H1 (cell line): ENCODE data around the gene CCDC148. TPM values are rescaled to one million over a fixed set of nuclear protein-coding genes. Genes with fewer than 3 reads are reported as not detected.

Source experiments
- BCL11A ChIP-seq, 2 experiments: IDR thresholded peaks; one replicate each; pipeline ENCODE4 v1.6.1; 2011; ENCODE audit warnings: low read depth in 2 of 2, low read length in 2 of 2, mild to moderate bottlenecking in 2 of 2
- BRCA1 ChIP-seq: IDR thresholded peaks from 2 replicates; pipeline ENCODE4 v1.6.1; 2012; ENCODE audit warnings: low read depth, low read length, improper control_type of control experiment
- HDAC6 ChIP-seq: IDR thresholded peaks from one replicate; pipeline ENCODE4 v1.7.1; 2012; ENCODE audit warnings: low read depth, mild to moderate bottlenecking, inconsistent platforms, low read length, moderate library complexity
- POLR2A ChIP-seq, 2 experiments: IDR thresholded peaks; 1 replicate in 1 of 2; 2 replicates in 1 of 2; pipeline ENCODE4 v1.6.1; 2011; ENCODE audit warnings: low read depth in 2 of 2, low read length in 2 of 2, mild to moderate bottlenecking in 2 of 2; ENCODE audit errors: control extremely low read depth in 1 of 2
- POLR2AphosphoS5 ChIP-seq: IDR thresholded peaks from 2 replicates; pipeline ENCODE4 v1.6.1; 2011; ENCODE audit warnings: low read depth, low read length
- RBBP5 ChIP-seq: IDR thresholded peaks from 2 replicates; pipeline ENCODE4 v1.7.1; 2012; ENCODE audit warnings: low read depth, mild to moderate bottlenecking, inconsistent platforms, low read length, moderate library complexity, borderline replicate concordance
- TBP ChIP-seq: IDR thresholded peaks from 2 replicates; pipeline ENCODE4 v1.6.1; 2011; ENCODE audit warnings: low read depth, low read length, improper control_type of control experiment
- TCF12 ChIP-seq: IDR thresholded peaks from 2 replicates; pipeline ENCODE4 v1.6.1; 2011; ENCODE audit warnings: low read depth, mild to moderate bottlenecking, low read length
- ZNF274 ChIP-seq: IDR thresholded peaks from 2 replicates; pipeline ENCODE4 v1.7.0; 2012; ENCODE audit warnings: low read length, borderline replicate concordance; ENCODE audit errors: extremely low read depth
- polyA plus RNA-seq, 7 experiments: library from polyadenylated mRNA; depleted of rRNA in 3 of 7; stranded (reverse) in 5 of 7; unstranded in 2 of 7; fragments of >200 nt in 5 of 7; fragments of 200-250 nt in 2 of 7; gene quantifications; 1 replicate in 5 of 7; 2 replicates in 1 of 7; 4 replicates in 1 of 7; pipeline versions ENCODE4 v1.2.1 to v1.2.3, GENCODE V29; 2011 to 2013; ENCODE audit warnings: missing spikeins in 2 of 7, mixed read lengths in 2 of 7
- total RNA-seq: library from RNA; stranded (reverse); fragmentation: NEBNext Ultra II Directional; extraction: Animal tissue kit (Norgen Biotek cat#: 25700); gene quantifications from 2 replicates; pipeline ENCODE4 v1.2.1, GENCODE V29; 2021
- TF ChIP-seq, protein P1 (sequence below): fragments of 300-600 bp; sonication (generic); IDR thresholded peaks from 2 replicates; pipeline ENCODE4 v1.7.1; 2012; ENCODE audit warnings: low read length, moderate library complexity, mild to moderate bottlenecking, inconsistent platforms; ENCODE audit not compliant: insufficient replicate concordance
- TF ChIP-seq, protein P2 (sequence below): IDR thresholded peaks from 2 replicates; pipeline ENCODE4 v1.6.1; 2012; ENCODE audit warnings: low read length, inconsistent platforms

Gene CCDC148
- total and polyA plus RNA-seq, 2 of the 8 experiments (the other 6 are each of a cell fraction or from before 2014, with no cell fraction given), result 0.45 to 1.3 TPM

DNA sequence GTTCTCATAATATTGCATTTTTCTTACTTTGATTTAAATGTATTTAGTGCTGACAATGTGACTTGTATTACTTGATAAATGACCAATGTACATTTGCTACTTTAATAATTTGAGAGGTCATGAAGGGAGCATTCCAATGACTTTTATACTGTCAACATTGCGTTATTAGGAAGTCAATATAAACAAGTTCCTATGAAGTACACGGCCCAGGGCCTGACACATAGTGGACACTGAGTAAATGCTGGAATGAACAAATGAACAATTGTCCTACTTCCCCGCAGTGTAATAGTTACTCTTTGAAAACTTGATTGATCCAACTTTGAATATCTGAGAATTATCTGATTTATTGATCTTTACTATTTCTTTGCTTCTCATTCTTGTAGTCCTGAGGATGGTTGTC lies 47.5 kb upstream of the CCDC148 start (continued):
- TF ChIP-seq, protein P1, sequence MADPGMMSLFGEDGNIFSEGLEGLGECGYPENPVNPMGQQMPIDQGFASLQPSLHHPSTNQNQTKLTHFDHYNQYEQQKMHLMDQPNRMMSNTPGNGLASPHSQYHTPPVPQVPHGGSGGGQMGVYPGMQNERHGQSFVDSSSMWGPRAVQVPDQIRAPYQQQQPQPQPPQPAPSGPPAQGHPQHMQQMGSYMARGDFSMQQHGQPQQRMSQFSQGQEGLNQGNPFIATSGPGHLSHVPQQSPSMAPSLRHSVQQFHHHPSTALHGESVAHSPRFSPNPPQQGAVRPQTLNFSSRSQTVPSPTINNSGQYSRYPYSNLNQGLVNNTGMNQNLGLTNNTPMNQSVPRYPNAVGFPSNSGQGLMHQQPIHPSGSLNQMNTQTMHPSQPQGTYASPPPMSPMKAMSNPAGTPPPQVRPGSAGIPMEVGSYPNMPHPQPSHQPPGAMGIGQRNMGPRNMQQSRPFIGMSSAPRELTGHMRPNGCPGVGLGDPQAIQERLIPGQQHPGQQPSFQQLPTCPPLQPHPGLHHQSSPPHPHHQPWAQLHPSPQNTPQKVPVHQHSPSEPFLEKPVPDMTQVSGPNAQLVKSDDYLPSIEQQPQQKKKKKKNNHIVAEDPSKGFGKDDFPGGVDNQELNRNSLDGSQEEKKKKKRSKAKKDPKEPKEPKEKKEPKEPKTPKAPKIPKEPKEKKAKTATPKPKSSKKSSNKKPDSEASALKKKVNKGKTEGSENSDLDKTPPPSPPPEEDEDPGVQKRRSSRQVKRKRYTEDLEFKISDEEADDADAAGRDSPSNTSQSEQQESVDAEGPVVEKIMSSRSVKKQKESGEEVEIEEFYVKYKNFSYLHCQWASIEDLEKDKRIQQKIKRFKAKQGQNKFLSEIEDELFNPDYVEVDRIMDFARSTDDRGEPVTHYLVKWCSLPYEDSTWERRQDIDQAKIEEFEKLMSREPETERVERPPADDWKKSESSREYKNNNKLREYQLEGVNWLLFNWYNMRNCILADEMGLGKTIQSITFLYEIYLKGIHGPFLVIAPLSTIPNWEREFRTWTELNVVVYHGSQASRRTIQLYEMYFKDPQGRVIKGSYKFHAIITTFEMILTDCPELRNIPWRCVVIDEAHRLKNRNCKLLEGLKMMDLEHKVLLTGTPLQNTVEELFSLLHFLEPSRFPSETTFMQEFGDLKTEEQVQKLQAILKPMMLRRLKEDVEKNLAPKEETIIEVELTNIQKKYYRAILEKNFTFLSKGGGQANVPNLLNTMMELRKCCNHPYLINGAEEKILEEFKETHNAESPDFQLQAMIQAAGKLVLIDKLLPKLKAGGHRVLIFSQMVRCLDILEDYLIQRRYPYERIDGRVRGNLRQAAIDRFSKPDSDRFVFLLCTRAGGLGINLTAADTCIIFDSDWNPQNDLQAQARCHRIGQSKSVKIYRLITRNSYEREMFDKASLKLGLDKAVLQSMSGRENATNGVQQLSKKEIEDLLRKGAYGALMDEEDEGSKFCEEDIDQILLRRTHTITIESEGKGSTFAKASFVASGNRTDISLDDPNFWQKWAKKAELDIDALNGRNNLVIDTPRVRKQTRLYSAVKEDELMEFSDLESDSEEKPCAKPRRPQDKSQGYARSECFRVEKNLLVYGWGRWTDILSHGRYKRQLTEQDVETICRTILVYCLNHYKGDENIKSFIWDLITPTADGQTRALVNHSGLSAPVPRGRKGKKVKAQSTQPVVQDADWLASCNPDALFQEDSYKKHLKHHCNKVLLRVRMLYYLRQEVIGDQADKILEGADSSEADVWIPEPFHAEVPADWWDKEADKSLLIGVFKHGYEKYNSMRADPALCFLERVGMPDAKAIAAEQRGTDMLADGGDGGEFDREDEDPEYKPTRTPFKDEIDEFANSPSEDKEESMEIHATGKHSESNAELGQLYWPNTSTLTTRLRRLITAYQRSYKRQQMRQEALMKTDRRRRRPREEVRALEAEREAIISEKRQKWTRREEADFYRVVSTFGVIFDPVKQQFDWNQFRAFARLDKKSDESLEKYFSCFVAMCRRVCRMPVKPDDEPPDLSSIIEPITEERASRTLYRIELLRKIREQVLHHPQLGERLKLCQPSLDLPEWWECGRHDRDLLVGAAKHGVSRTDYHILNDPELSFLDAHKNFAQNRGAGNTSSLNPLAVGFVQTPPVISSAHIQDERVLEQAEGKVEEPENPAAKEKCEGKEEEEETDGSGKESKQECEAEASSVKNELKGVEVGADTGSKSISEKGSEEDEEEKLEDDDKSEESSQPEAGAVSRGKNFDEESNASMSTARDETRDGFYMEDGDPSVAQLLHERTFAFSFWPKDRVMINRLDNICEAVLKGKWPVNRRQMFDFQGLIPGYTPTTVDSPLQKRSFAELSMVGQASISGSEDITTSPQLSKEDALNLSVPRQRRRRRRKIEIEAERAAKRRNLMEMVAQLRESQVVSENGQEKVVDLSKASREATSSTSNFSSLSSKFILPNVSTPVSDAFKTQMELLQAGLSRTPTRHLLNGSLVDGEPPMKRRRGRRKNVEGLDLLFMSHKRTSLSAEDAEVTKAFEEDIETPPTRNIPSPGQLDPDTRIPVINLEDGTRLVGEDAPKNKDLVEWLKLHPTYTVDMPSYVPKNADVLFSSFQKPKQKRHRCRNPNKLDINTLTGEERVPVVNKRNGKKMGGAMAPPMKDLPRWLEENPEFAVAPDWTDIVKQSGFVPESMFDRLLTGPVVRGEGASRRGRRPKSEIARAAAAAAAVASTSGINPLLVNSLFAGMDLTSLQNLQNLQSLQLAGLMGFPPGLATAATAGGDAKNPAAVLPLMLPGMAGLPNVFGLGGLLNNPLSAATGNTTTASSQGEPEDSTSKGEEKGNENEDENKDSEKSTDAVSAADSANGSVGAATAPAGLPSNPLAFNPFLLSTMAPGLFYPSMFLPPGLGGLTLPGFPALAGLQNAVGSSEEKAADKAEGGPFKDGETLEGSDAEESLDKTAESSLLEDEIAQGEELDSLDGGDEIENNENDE, result no peak
- TF ChIP-seq BRCA1 (no peak), BCL11A (IDR thresholded peaks at IDR 0.05; ENCODE audit: low read depth in 2 of 2, low read length in 2 of 2) (no peak), TCF12 (no peak), TBP (no peak), POLR2A (IDR thresholded peaks at IDR 0.05; ENCODE audit: control extremely low read depth in 1 of 2, low read depth in 2 of 2, low read length in 2 of 2) (no peak), HDAC6 (no peak), RBBP5 (no peak), ZNF274 (no peak), POLR2AphosphoS5 (no peak)
- TF ChIP-seq, protein P2, sequence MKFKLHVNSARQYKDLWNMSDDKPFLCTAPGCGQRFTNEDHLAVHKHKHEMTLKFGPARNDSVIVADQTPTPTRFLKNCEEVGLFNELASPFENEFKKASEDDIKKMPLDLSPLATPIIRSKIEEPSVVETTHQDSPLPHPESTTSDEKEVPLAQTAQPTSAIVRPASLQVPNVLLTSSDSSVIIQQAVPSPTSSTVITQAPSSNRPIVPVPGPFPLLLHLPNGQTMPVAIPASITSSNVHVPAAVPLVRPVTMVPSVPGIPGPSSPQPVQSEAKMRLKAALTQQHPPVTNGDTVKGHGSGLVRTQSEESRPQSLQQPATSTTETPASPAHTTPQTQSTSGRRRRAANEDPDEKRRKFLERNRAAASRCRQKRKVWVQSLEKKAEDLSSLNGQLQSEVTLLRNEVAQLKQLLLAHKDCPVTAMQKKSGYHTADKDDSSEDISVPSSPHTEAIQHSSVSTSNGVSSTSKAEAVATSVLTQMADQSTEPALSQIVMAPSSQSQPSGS, result no peak
